ENCODE measurements around the gene MSRB1.

The MSRB1 gene

GRCh38 chr16:1973461-1974156 is 30.6 kb upstream of the MSRB1 start:
- peak overlapping the region; percentile 86 for H3K4me2 ChIP-seq (ENCODE audit: low read length)
- H3K9ac ChIP-seq (ENCODE audit: low read length) = no peak overlapping the region; the same call in 1 of the 2 replicates
- no peak overlapping the region for H2AFZ ChIP-seq (ENCODE audit: low read length)
- peak overlapping the region; percentile 95 for H3K4me3 ChIP-seq (ENCODE audit: low read depth, low read length, poor library complexity, severe bottlenecking)
- peaks cover 46% of the 10 kb centered on the region for H3K36me3 ChIP-seq (ENCODE audit: insufficient read depth, low read length)
- H3F3A ChIP-seq (ENCODE audit: insufficient read depth, low read length) = no peaks in the 10 kb centered on the region
- H3K9me2 ChIP-seq (ENCODE audit: low read depth, low read length) = no peaks in the 10 kb centered on the region
- H3K9me3 ChIP-seq (ENCODE audit: low read length) = no peaks in the 10 kb centered on the region
- no peak overlapping the region for H3K27ac ChIP-seq (ENCODE audit: low read depth, low read length, poor library complexity, severe bottlenecking)
- no peak for TF ChIP-seq CTCF (IDR thresholded peaks at IDR 0.05; ENCODE audit: low read length)
- no peak for TF ChIP-seq EZH2 (IDR thresholded peaks at IDR 0.05; ENCODE audit: borderline replicate concordance, low read length)
- H3K4me1 ChIP-seq (ENCODE audit: insufficient read depth, low read length, severe bottlenecking) = peaks cover 27% of the 10 kb centered on the region
- peaks cover 4% of the 10 kb centered on the region; the same call in 1 of the 2 replicates for H3K79me2 ChIP-seq (ENCODE audit: insufficient read depth, low read length)
- no peaks in the 10 kb centered on the region for H4K20me1 ChIP-seq (ENCODE audit: insufficient read depth, low read length)
- H3K27me3 ChIP-seq (ENCODE audit: insufficient read depth, low read length) = no peaks in the 10 kb centered on the region

- no peaks in the 10 kb centered on the region for H3K9me2 ChIP-seq (ENCODE audit: low read depth, low read length)
- peaks cover 27% of the 10 kb centered on the region for H3K4me1 ChIP-seq (ENCODE audit: insufficient read depth, low read length, severe bottlenecking)
- H3K27ac ChIP-seq (ENCODE audit: low read depth, low read length, poor library complexity, severe bottlenecking) = no peak overlapping the region
- peak overlapping the region; percentile 95 for H3K4me3 ChIP-seq (ENCODE audit: low read depth, low read length, poor library complexity, severe bottlenecking)
- TF ChIP-seq CTCF (IDR thresholded peaks at IDR 0.05; ENCODE audit: low read length) = no peak
- no peak for TF ChIP-seq EZH2 (IDR thresholded peaks at IDR 0.05; ENCODE audit: borderline replicate concordance, low read length)
- H3K79me2 ChIP-seq (ENCODE audit: insufficient read depth, low read length) = peaks cover 4% of the 10 kb centered on the region; the same call in 1 of the 2 replicates
- peak overlapping the region; percentile 86 for H3K4me2 ChIP-seq (ENCODE audit: low read length)
- H4K20me1 ChIP-seq (ENCODE audit: insufficient read depth, low read length) = no peaks in the 10 kb centered on the region
- H3K9me3 ChIP-seq (ENCODE audit: low read length) = no peaks in the 10 kb centered on the region
- peaks cover 34% of the 10 kb centered on the region for H3K36me3 ChIP-seq (ENCODE audit: insufficient read depth, low read length)
- no peak overlapping the region for H2AFZ ChIP-seq (ENCODE audit: low read length)
- peak overlapping the region; percentile 81 for H3K9ac ChIP-seq (ENCODE audit: low read length)
- H3F3A ChIP-seq (ENCODE audit: insufficient read depth, low read length) = no peaks in the 10 kb centered on the region
- H3K27me3 ChIP-seq (ENCODE audit: insufficient read depth, low read length) = no peaks in the 10 kb centered on the region
Observed at GRCh38 chr16:1972490-1972877, 29.5 kb upstream of the MSRB1 start.

- Histone ChIP-seq H3F3A (ENCODE audit: insufficient read depth, low read length) (no peaks in the 10 kb centered on the region), H3K79me2 (ENCODE audit: insufficient read depth, low read length) (peaks cover 4% of the 10 kb centered on the region; the same call in 1 of the 2 replicates), H2AFZ (ENCODE audit: low read length) (no peak within 1 kb of the TSS), H3K9me2 (ENCODE audit: low read depth, low read length) (no peaks in the 10 kb centered on the region), H3K36me3 (ENCODE audit: insufficient read depth, low read length) (peaks cover 29% of the 10 kb centered on the region), H3K9ac (ENCODE audit: low read length) (peak within 1 kb of the TSS; percentile 81), H3K27me3 (ENCODE audit: insufficient read depth, low read length) (no peaks in the 10 kb centered on the region), H3K27ac (ENCODE audit: low read depth, low read length, poor library complexity, severe bottlenecking) (peak within 1 kb of the TSS; percentile 84), H3K4me1 (ENCODE audit: insufficient read depth, low read length, severe bottlenecking) (peaks cover 27% of the 10 kb centered on the region), H3K4me3 (ENCODE audit: low read depth, low read length, poor library complexity, severe bottlenecking) (peak within 1 kb of the TSS; percentile 95), H3K9me3 (ENCODE audit: low read length) (no peaks in the 10 kb centered on the region), H4K20me1 (ENCODE audit: insufficient read depth, low read length) (no peaks in the 10 kb centered on the region), H3K4me2 (ENCODE audit: low read length) (peak within 1 kb of the TSS; percentile 86)
- TF ChIP-seq EZH2 (IDR thresholded peaks at IDR 0.05; ENCODE audit: borderline replicate concordance, low read length) = no peak
- TF ChIP-seq CTCF (IDR thresholded peaks at IDR 0.05; ENCODE audit: low read length) = no peak
Observed at GRCh38 chr16:1971796-1972489, 28.9 kb upstream of the MSRB1 start, which contains the start of gene TBL3. TBL3 (plus strand) TSS chr16:1972053; CDS start chr16:1972165, 112 bp downstream.

All from OCI-LY1 (cell line).